Suprapubic skin (tissue), 4 donors: Measurements from ENCODE around the gene MCF2L. TPM values are rescaled to one million over a fixed set of nuclear protein-coding genes. Genes with fewer than 3 reads are reported as not detected.

Experiments used
- DNase-seq, 2 donors: peaks; one replicate each; pipeline ENCODE4 v3.0.0-alpha.2; 2019; ENCODE audit warnings: low spot score in 2 of 2
- H3K27ac ChIP-seq: fragments of 200-600 bp; sonication (generic); one replicate; pipeline ENCODE4 v1.5.1; 2019
- H3K27me3 ChIP-seq: fragments of 200-600 bp; sonication (generic); one replicate; pipeline ENCODE4 v1.5.1; 2019
- H3K36me3 ChIP-seq: fragments of 200-600 bp; sonication (generic); one replicate; pipeline ENCODE4 v1.5.1; 2019
- H3K4me1 ChIP-seq: fragments of 200-600 bp; sonication (generic); one replicate; pipeline ENCODE4 v1.5.1; 2019
- H3K4me3 ChIP-seq: fragments of 200-600 bp; sonication (generic); one replicate; pipeline ENCODE4 v1.5.1; 2019; ENCODE audit warnings: mild to moderate bottlenecking
- H3K9me3 ChIP-seq: fragments of 200-600 bp; sonication (generic); one replicate; pipeline ENCODE4 v1.5.1; 2019
- EP300 ChIP-seq: sonication (generic); formaldehyde crosslinking; IDR thresholded peaks from one replicate; pipeline ENCODE4 v1.6.1; 2017; ENCODE audit warnings: antibody characterized with exemption
- POLR2A ChIP-seq, 2 donors: fragments of 450-650 bp; IDR thresholded peaks; one replicate each; pipeline ENCODE4 v1.6.1; 2017; ENCODE audit warnings: antibody characterized with exemption in 2 of 2, mild to moderate bottlenecking in 2 of 2, moderate library complexity in 2 of 2
- POLR2AphosphoS5 ChIP-seq, 3 donors: sonication (generic); formaldehyde crosslinking; IDR thresholded peaks; one replicate each; pipeline ENCODE4 v1.6.1; 2017; ENCODE audit warnings: antibody characterized with exemption in 3 of 3
- WGBS: methylation state at CpG from one replicate; pipeline ENCODE4 v1.1.5; 2018; 5-methylcytosine and 5-hydroxymethylcytosine counted together
- total RNA-seq, 4 donors: library from RNA; depleted of rRNA; stranded (reverse); fragments of >200 nt; gene quantifications; one replicate each; pipeline ENCODE4 v1.1.0, GENCODE V29; 2016
- TF ChIP-seq, protein P1 (sequence below), 2 donors: fragments of 200-600 bp in 1 of 2; fragments of 450-650 bp in 1 of 2; sonication (generic) in 1 of 2; IDR thresholded peaks; one replicate each; pipeline ENCODE4 v1.5.1; 2016 to 2019; ENCODE audit warnings: antibody characterized with exemption in 2 of 2, mild to moderate bottlenecking in 1 of 2, moderate library complexity in 1 of 2

Gene MCF2L
- total RNA-seq, 4 donors from 2014 or later, result 25.4 to 144 (median 50.0) TPM

DNA sequence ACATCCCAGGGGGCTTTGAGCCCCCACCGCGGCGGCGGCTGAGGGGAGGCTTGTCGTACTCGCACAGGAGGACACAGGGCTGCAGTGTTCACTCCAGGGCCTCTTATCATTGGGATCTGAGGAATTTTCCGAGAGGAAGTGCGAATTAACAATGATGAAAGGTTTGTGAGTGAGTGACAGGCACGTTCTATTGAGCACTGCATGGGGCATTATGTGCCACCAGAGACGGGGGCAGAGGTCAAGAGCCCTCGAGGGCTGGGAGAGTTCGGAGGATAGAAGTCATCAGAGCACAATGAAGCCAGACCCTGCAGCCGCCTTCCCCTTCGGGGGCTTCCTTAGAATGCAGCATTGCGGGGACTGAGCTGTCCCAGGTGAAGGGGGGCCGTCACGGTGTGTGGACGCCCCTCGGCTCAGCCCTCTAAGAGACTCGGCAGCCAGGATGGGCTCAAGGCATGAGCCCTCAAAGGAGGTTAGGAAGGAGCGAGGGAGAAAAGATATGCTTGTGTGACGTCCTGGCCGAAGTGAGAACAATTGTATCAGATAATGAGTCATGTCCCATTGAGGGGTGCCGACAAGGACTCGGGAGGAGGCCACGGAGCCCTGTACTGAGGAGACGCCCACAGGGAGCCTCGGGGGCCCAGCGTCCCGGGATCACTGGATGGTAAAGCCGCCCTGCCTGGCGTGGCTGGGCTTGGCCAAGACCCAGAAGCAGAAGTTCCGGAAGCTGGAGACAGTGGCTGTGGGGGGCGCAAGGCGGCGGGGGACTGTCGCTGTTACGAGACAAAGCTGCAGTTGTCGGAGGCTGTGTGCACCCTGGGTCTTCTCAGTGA lies 53.9 kb downstream of the MCF2L start:
- Histone ChIP-seq H3K27ac (peak overlapping the region; percentile 77), H3K27me3 (peaks cover 2% of the 10 kb centered on the region), H3K4me3 (peak overlapping the region; percentile 26), H3K4me1 (peaks cover 23% of the 10 kb centered on the region), H3K36me3 (no peaks in the 10 kb centered on the region), H3K9me3 (no peaks in the 10 kb centered on the region)
- DNase-seq, result no peak
- TF ChIP-seq, protein P1, sequence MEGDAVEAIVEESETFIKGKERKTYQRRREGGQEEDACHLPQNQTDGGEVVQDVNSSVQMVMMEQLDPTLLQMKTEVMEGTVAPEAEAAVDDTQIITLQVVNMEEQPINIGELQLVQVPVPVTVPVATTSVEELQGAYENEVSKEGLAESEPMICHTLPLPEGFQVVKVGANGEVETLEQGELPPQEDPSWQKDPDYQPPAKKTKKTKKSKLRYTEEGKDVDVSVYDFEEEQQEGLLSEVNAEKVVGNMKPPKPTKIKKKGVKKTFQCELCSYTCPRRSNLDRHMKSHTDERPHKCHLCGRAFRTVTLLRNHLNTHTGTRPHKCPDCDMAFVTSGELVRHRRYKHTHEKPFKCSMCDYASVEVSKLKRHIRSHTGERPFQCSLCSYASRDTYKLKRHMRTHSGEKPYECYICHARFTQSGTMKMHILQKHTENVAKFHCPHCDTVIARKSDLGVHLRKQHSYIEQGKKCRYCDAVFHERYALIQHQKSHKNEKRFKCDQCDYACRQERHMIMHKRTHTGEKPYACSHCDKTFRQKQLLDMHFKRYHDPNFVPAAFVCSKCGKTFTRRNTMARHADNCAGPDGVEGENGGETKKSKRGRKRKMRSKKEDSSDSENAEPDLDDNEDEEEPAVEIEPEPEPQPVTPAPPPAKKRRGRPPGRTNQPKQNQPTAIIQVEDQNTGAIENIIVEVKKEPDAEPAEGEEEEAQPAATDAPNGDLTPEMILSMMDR (IDR thresholded peaks at IDR 0.05), result no peak
- 49% methylated on average over 39 of the region's 39 CpGs for WGBS

- no peak for DNase-seq
- H3K27ac ChIP-seq, result peak overlapping the region; percentile 77
- no peaks in the 10 kb centered on the region for H3K36me3 ChIP-seq
- WGBS, result 77% methylated on average over 16 of the region's 16 CpGs
- TF ChIP-seq POLR2A (IDR thresholded peaks at IDR 0.05) (no peak), EP300 (no peak), POLR2AphosphoS5 (IDR thresholded peaks at IDR 0.05) (no peak)
- TF ChIP-seq, protein P1 (IDR thresholded peaks at IDR 0.05), result no peak
- no peak overlapping the region for H3K4me3 ChIP-seq
- peaks cover 2% of the 10 kb centered on the region for H3K27me3 ChIP-seq
- H3K4me1 ChIP-seq, result peaks cover 22% of the 10 kb centered on the region
- no peaks in the 10 kb centered on the region for H3K9me3 ChIP-seq
These were observed 54.8 kb downstream of the MCF2L start for GRCh38 chr13:113023694-113024430.

GRCh38 chr13:113024466-113024865 lies 55.5 kb downstream of the MCF2L start:
- no peak for DNase-seq
- Histone ChIP-seq H3K27me3 (peaks cover 2% of the 10 kb centered on the region), H3K27ac (no peak overlapping the region), H3K36me3 (no peaks in the 10 kb centered on the region), H3K9me3 (no peaks in the 10 kb centered on the region), H3K4me3 (no peak overlapping the region), H3K4me1 (peaks cover 22% of the 10 kb centered on the region)
- TF ChIP-seq POLR2A (IDR thresholded peaks at IDR 0.05) (no peak), POLR2AphosphoS5 (IDR thresholded peaks at IDR 0.05) (no peak), EP300 (no peak)
- TF ChIP-seq, protein P1 (IDR thresholded peaks at IDR 0.05), result no peak
- WGBS, result 79% methylated on average over 11 of the region's 13 CpGs

DNA sequence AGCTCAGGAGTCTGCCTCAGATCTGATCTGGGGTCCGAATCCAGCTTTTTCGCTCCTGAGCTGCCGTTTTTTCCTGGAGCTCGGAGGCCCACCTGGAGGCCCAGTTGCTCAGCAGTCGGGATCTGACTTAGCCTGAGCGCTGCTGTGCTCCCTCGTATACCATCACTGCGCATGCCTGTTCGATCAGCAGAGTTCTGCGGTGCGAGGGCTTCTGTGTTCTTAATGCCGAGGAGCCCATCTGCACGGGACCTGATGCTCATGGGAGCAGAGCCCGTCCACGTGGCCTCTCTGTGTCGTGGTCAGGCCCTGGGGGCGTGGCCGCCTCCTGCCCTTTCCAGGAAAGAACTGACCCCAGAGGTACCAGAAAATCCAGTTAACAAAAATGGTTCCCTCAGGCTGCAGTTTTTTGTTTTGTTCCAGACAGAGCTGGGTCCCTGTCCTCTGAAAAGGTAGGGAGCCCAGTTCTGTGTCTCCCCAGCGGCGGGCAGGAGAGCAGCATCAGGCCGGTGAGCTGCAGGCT lies 57.4 kb downstream of the MCF2L start:
- Histone ChIP-seq H3K27me3 (peaks cover 2% of the 10 kb centered on the region), H3K27ac (no peak overlapping the region), H3K4me3 (no peak overlapping the region), H3K9me3 (no peaks in the 10 kb centered on the region), H3K4me1 (peaks cover 22% of the 10 kb centered on the region), H3K36me3 (no peaks in the 10 kb centered on the region)
- no peak for TF ChIP-seq POLR2AphosphoS5 (IDR thresholded peaks at IDR 0.05)
- TF ChIP-seq, protein P1 (IDR thresholded peaks at IDR 0.05), result no peak
- no peak for TF ChIP-seq POLR2A (IDR thresholded peaks at IDR 0.05)
- no peak for TF ChIP-seq EP300
- 93% methylated on average over 18 of the region's 21 CpGs for WGBS
- DNase-seq, result no peak

GRCh38 chr13:113027095-113027494 lies 58.1 kb downstream of the MCF2L start:
- no peak for DNase-seq
- peaks cover 2% of the 10 kb centered on the region for H3K27me3 ChIP-seq
- 82% methylated on average over 12 of the region's 13 CpGs for WGBS
- H3K4me1 ChIP-seq, result peaks cover 18% of the 10 kb centered on the region
- no peak for TF ChIP-seq POLR2A (IDR thresholded peaks at IDR 0.05)
- TF ChIP-seq, protein P1 (IDR thresholded peaks at IDR 0.05), result no peak
- TF ChIP-seq POLR2AphosphoS5 (IDR thresholded peaks at IDR 0.05), result no peak
- no peak for TF ChIP-seq EP300
- H3K4me3 ChIP-seq, result no peak overlapping the region
- no peak overlapping the region for H3K27ac ChIP-seq
- H3K36me3 ChIP-seq, result no peaks in the 10 kb centered on the region
- no peaks in the 10 kb centered on the region for H3K9me3 ChIP-seq
